Measurements from ENCODE around the gene SH3RF1. TPM values are rescaled to one million over a fixed set of nuclear protein-coding genes. Genes with fewer than 3 reads are reported as not detected.
"Not testable (repeated sequence)": the region's sequence is repeated elsewhere in the genome, so short reads cannot be mapped to it uniquely, and the experiment has no call there.

SH3RF1 gene
- total and polyA plus RNA-seq, 7 experiments from 2014 or later = 0.08 to 3.8 (median 0.50) TPM; not detected in 3

GRCh38 chr4:169208090-169208455 lies 62.7 kb downstream of the SH3RF1 start:
- Histone ChIP-seq H3K27ac (ENCODE audit: low read depth, low read length) (no peak overlapping the region), H3K27me3 (ENCODE audit: control insufficient read depth in 2 of 2, insufficient read depth in 2 of 2, low read length in 2 of 2) (no peaks in the 10 kb centered on the region), H3K36me3 (ENCODE audit: control insufficient read depth in 2 of 3, insufficient read depth in 3 of 3, low read length in 3 of 3) (no peaks in the 10 kb centered on the region), H3K9me3 (ENCODE audit: control insufficient read depth in 2 of 3, low read length in 3 of 3) (no peaks in the 10 kb centered on the region), H3K4me3 (ENCODE audit: low read length) (no peak overlapping the region), H3K4me1 (ENCODE audit: control insufficient read depth in 2 of 2, insufficient read depth in 2 of 2, low read length in 2 of 2) (no peaks in the 10 kb centered on the region)
- Mint-ChIP-seq H3K4me1 (no peaks in the 10 kb centered on the region), H3K4me3 (no peak overlapping the region), H3K36me3 (no peaks in the 10 kb centered on the region), H3K27ac (no peak overlapping the region), H3K27me3 (peaks cover 0 to 16% (median 4%) of the 10 kb centered on the region in 5 donors), H3K9me3 (peaks cover 0 to 4% (median 0%) of the 10 kb centered on the region in 11 donors)
- CTCF ChIA-PET = no interaction called here
- POLR2A ChIA-PET = no interaction called here
- intact Hi-C loops (cut with micrococcal nuclease) = no loop called here
- no peak for ATAC-seq
- DNase-seq = no peak

GRCh38 chr4:169207436-169208089 lies 63.2 kb downstream of the SH3RF1 start:
- Histone ChIP-seq H3K27me3 (ENCODE audit: control insufficient read depth in 2 of 2, insufficient read depth in 2 of 2, low read length in 2 of 2) (no peaks in the 10 kb centered on the region), H3K4me1 (ENCODE audit: control insufficient read depth in 2 of 2, insufficient read depth in 2 of 2, low read length in 2 of 2) (no peaks in the 10 kb centered on the region), H3K27ac (ENCODE audit: low read depth, low read length) (no peak overlapping the region), H3K4me3 (ENCODE audit: low read length) (no peak overlapping the region), H3K9me3 (ENCODE audit: control insufficient read depth in 2 of 3, low read length in 3 of 3) (no peaks in the 10 kb centered on the region), H3K36me3 (ENCODE audit: control insufficient read depth in 2 of 3, insufficient read depth in 3 of 3, low read length in 3 of 3) (no peaks in the 10 kb centered on the region)
- no peak for DNase-seq
- peaks cover 0 to 16% (median 4%) of the 10 kb centered on the region in 5 donors for H3K27me3 Mint-ChIP-seq
- H3K27ac Mint-ChIP-seq = no peak overlapping the region
- H3K4me3 Mint-ChIP-seq = no peak overlapping the region
- H3K9me3 Mint-ChIP-seq = peaks cover 0 to 4% (median 0%) of the 10 kb centered on the region in 11 donors
- no peaks in the 10 kb centered on the region for H3K4me1 Mint-ChIP-seq
- intact Hi-C loops (cut with micrococcal nuclease) = no loop called here
- ChIA-PET POLR2A (no interaction called here), CTCF (no interaction called here)
- H3K36me3 Mint-ChIP-seq = no peaks in the 10 kb centered on the region
- ATAC-seq = no peak

GRCh38 chr4:169205744-169206080 lies 65.0 kb downstream of the SH3RF1 start:
- Histone ChIP-seq H3K4me1 (ENCODE audit: control insufficient read depth in 2 of 2, insufficient read depth in 2 of 2, low read length in 2 of 2) (no peaks in the 10 kb centered on the region), H3K27me3 (ENCODE audit: control insufficient read depth in 2 of 2, insufficient read depth in 2 of 2, low read length in 2 of 2) (no peaks in the 10 kb centered on the region), H3K4me3 (ENCODE audit: low read length) (no peak overlapping the region), H3K27ac (ENCODE audit: low read depth, low read length) (no peak overlapping the region), H3K36me3 (ENCODE audit: control insufficient read depth in 2 of 3, insufficient read depth in 3 of 3, low read length in 3 of 3) (no peaks in the 10 kb centered on the region), H3K9me3 (ENCODE audit: control insufficient read depth in 2 of 3, low read length in 3 of 3) (no peaks in the 10 kb centered on the region)
- CTCF ChIA-PET = no interaction called here
- H3K27me3 Mint-ChIP-seq = peaks cover 0 to 13% (median 5%) of the 10 kb centered on the region in 5 donors
- H3K9me3 Mint-ChIP-seq = peaks cover 0 to 4% (median 0%) of the 10 kb centered on the region in 11 donors
- no peaks in the 10 kb centered on the region for H3K36me3 Mint-ChIP-seq
- DNase-seq (no peak), ATAC-seq (no peak)
- no peak overlapping the region for H3K27ac Mint-ChIP-seq
- POLR2A ChIA-PET = no interaction called here
- no peaks in the 10 kb centered on the region for H3K4me1 Mint-ChIP-seq
- H3K4me3 Mint-ChIP-seq = no peak overlapping the region
- intact Hi-C loops (cut with micrococcal nuclease) = no loop called here

GRCh38 chr4:169205075-169205743 lies 65.5 kb downstream of the SH3RF1 start:
- Histone ChIP-seq H3K36me3 (ENCODE audit: control insufficient read depth in 2 of 3, insufficient read depth in 3 of 3, low read length in 3 of 3) (no peaks in the 10 kb centered on the region), H3K9me3 (ENCODE audit: control insufficient read depth in 2 of 3, low read length in 3 of 3) (no peaks in the 10 kb centered on the region), H3K27ac (ENCODE audit: low read depth, low read length) (no peak overlapping the region), H3K27me3 (ENCODE audit: control insufficient read depth in 2 of 2, insufficient read depth in 2 of 2, low read length in 2 of 2) (no peaks in the 10 kb centered on the region), H3K4me3 (ENCODE audit: low read length) (no peak overlapping the region), H3K4me1 (ENCODE audit: control insufficient read depth in 2 of 2, insufficient read depth in 2 of 2, low read length in 2 of 2) (no peaks in the 10 kb centered on the region)
- CTCF ChIA-PET = no interaction called here
- POLR2A ChIA-PET = no interaction called here
- Mint-ChIP-seq H3K27ac (no peak overlapping the region), H3K9me3 (peaks cover 0 to 4% (median 0%) of the 10 kb centered on the region in 11 donors), H3K4me1 (no peaks in the 10 kb centered on the region), H3K27me3 (peaks cover 0 to 11% (median 9%) of the 10 kb centered on the region in 5 donors), H3K36me3 (no peaks in the 10 kb centered on the region), H3K4me3 (no peak overlapping the region)
- ATAC-seq = no peak
- intact Hi-C loops (cut with micrococcal nuclease) = no loop called here
- DNase-seq = no peak

DNA sequence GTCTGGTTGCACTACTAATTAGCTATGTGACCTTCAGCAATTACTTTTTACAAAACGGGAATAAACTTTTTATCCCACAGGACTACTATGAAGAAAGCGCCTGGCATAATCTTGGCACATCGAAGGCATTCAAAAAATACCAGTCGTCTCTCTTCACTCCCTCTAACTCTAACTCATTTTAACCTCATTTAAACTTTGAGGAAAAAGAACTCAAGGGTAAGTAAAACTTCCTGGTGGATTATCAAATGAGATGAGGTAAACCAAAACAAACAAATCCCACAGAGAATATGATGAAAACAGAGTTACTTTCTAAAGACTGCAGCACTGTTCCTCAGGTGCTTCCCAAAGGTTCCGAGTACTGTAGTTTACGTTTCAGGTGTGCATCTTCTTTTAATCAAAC lies 66.9 kb downstream of the SH3RF1 start:
- no peaks in the 10 kb centered on the region for H3K36me3 ChIP-seq (ENCODE audit: control insufficient read depth in 2 of 3, insufficient read depth in 3 of 3, low read length in 3 of 3)
- POLR2A ChIA-PET = no interaction called here
- Mint-ChIP-seq H3K36me3 (no peaks in the 10 kb centered on the region), H3K27me3 (peaks cover 3 to 14% (median 7%) of the 10 kb centered on the region in 5 donors), H3K9me3 (no peaks in the 10 kb centered on the region), H3K27ac (no peak overlapping the region), H3K4me1 (no peaks in the 10 kb centered on the region), H3K4me3 (no peak overlapping the region)
- intact Hi-C loops (cut with micrococcal nuclease) = no loop called here
- ATAC-seq (no peak), DNase-seq (no peak)
- no peak overlapping the region for H3K27ac ChIP-seq (ENCODE audit: low read depth, low read length)
- no peaks in the 10 kb centered on the region for H3K9me3 ChIP-seq (ENCODE audit: control insufficient read depth in 2 of 3, low read length in 3 of 3)
- CTCF ChIA-PET = no interaction called here
- no peaks in the 10 kb centered on the region for H3K4me1 ChIP-seq (ENCODE audit: control insufficient read depth in 2 of 2, insufficient read depth in 2 of 2, low read length in 2 of 2)
- H3K27me3 ChIP-seq (ENCODE audit: control insufficient read depth in 2 of 2, insufficient read depth in 2 of 2, low read length in 2 of 2) = no peaks in the 10 kb centered on the region
- no peak overlapping the region for H3K4me3 ChIP-seq (ENCODE audit: low read length)

DNA sequence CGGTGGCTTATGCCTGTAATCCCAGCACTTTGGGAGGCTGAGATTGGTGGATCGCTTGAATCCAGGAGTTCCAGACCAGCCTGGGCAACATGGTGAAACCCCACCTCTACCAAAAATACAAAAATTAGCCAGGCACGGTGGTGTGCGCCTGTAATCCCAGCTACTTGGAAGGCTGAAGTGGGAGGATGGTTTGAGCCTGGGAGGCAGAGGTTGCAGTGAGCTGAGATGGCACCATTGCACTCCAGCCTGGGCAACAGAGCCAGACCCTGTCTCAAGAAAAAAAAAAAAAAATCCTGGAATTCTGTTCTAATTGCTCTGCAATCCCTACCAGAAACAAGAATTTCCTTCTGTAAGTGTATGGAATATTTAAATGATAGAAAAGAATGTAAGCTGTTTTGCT lies 67.5 kb downstream of the SH3RF1 start:
- CTCF ChIA-PET; H3K27me3 ChIP-seq (ENCODE audit: control insufficient read depth in 2 of 2, insufficient read depth in 2 of 2, low read length in 2 of 2); POLR2A ChIA-PET; H3K27ac ChIP-seq (ENCODE audit: low read depth, low read length); H3K9me3 ChIP-seq (ENCODE audit: control insufficient read depth in 2 of 3, low read length in 3 of 3); H3K4me1 ChIP-seq (ENCODE audit: control insufficient read depth in 2 of 2, insufficient read depth in 2 of 2, low read length in 2 of 2); H3K4me1 Mint-ChIP-seq; H3K27ac Mint-ChIP-seq; ATAC-seq; intact Hi-C loops (cut with micrococcal nuclease); H3K4me3 ChIP-seq (ENCODE audit: low read length); H3K36me3 ChIP-seq (ENCODE audit: control insufficient read depth in 2 of 3, insufficient read depth in 3 of 3, low read length in 3 of 3); DNase-seq; H3K9me3 Mint-ChIP-seq; H3K36me3 Mint-ChIP-seq; H3K4me3 Mint-ChIP-seq: not testable (repeated sequence)
- H3K27me3 Mint-ChIP-seq = peaks cover 3 to 16% (median 12%) of the 10 kb centered on the region in 5 donors

- ATAC-seq (no peak), DNase-seq (no peak)
- POLR2A ChIA-PET = no interaction called here
- CTCF ChIA-PET = no interaction called here
- no peaks in the 10 kb centered on the region for H3K4me1 ChIP-seq (ENCODE audit: control insufficient read depth in 2 of 2, insufficient read depth in 2 of 2, low read length in 2 of 2)
- no peak overlapping the region for H3K4me3 Mint-ChIP-seq
- H3K36me3 ChIP-seq (ENCODE audit: control insufficient read depth in 2 of 3, insufficient read depth in 3 of 3, low read length in 3 of 3) = no peaks in the 10 kb centered on the region
- H3K4me3 ChIP-seq (ENCODE audit: low read length) = no peak overlapping the region
- peaks cover 3 to 16% (median 12%) of the 10 kb centered on the region in 5 donors for H3K27me3 Mint-ChIP-seq
- no peak overlapping the region for H3K27ac ChIP-seq (ENCODE audit: low read depth, low read length)
- H3K9me3 ChIP-seq (ENCODE audit: control insufficient read depth in 2 of 3, low read length in 3 of 3) = no peaks in the 10 kb centered on the region
- H3K27ac Mint-ChIP-seq = no peak overlapping the region
- intact Hi-C loops (cut with micrococcal nuclease) = no loop called here
- no peaks in the 10 kb centered on the region for H3K27me3 ChIP-seq (ENCODE audit: control insufficient read depth in 2 of 2, insufficient read depth in 2 of 2, low read length in 2 of 2)
- H3K4me1 Mint-ChIP-seq = no peaks in the 10 kb centered on the region
- H3K36me3 Mint-ChIP-seq = no peaks in the 10 kb centered on the region
- no peaks in the 10 kb centered on the region for H3K9me3 Mint-ChIP-seq
Measured at GRCh38 chr4:169202878-169203277, 67.9 kb downstream of the SH3RF1 start.
